Pons (tissue), 1 donor: ENCODE measurements around the gene LRRTM4.

Source experiments
- DNase-seq: peaks from one replicate; pipeline ENCODE4 v3.0.0-alpha.2; 2016; ENCODE audit warnings: low spot score

LRRTM4 gene

GRCh38 chr2:77521931-77522470 lies at the start of gene LRRTM4:
Gene LRRTM4, minus strand, starts transcription at chr2:77522376.
- DNase-seq: peak; percentile 93

GRCh38 chr2:77571545-77571944 lies 49.4 kb upstream of the LRRTM4 start:
- no peak for DNase-seq

DNA sequence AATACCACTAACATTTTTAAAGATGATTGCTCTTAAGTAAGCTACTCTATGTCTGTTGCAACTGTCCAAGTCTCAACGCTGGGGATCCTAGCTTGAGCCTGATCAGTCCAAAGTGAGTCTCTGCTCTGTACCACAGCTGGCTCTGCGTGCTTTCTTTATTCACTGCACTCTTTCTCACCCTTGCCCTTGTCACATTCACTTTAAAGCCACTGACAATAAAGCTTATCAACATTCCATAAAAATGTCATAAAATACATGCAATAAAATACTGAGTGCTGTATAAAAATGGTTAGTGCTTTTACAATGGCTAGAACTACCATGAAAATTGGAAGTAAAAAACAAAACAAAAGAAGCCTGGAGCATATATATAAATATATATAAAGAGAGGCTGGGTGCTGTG lies 45.5 kb upstream of the LRRTM4 start:
- DNase-seq: no peak

- DNase-seq: no peak
Measured at GRCh38 chr2:77566582-77566981, 44.4 kb upstream of the LRRTM4 start.

DNA sequence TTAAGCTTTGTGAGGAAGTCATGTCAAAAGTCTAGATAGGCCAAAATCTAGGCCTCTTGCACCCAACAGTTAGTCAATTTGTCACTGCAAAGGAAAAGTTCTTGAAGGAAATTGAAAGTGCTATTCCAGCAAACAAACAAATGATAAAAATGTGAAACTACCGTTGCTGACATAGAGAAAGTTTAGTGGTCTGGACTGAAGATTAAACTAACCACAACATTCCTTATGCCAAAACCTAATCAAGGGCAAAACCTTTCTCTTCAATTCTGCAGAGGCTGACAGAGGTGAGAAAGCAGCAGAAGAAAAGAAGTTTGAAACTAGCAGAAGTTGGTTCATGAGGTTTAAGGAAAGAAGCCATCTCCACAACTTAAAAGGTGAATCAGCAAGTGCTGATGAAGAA lies 44.0 kb upstream of the LRRTM4 start:
- DNase-seq: no peak

- no peak for DNase-seq
Measured at GRCh38 chr2:77552956-77553355, 30.8 kb upstream of the LRRTM4 start.

DNA sequence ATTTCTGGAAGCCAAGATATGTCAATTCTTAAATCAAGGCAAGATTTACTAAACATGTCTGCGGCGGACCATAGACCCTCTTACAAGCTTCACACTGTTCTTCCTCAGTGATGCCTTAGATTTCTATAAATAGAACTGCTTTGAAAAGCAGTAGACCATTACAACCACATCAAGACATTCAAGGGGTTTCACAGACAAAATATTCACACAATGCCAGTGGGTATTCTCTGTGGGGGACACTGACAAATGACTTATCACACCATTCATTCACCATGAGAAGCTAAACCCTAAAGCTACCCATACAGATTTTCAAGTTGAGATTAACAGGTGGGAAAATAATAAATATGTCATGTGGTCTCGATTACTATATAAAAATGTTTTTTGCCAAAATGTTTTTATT lies 15.9 kb upstream of the LRRTM4 start:
- DNase-seq: no peak

GRCh38 chr2:77522888-77523287 lies 712 bp upstream of the LRRTM4 start:
- no peak for DNase-seq

DNA sequence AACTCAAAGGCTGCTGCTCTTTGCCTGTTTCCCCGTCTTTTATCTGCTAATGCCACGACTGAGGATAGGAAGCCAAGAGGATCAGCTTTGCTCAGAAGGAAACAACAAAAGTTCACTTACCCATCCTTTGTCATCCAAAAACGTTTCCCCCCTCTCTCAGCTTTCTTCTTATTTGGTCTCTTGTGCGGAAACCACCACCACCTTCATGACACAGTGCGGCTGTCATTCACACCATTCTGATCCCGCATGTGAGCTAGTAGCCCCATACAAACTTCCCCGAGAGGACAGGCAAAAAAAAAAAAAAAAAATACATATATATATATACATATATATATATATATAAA lies 656 bp downstream of the LRRTM4 start:
- DNase-seq: peak; percentile 24

DNA sequence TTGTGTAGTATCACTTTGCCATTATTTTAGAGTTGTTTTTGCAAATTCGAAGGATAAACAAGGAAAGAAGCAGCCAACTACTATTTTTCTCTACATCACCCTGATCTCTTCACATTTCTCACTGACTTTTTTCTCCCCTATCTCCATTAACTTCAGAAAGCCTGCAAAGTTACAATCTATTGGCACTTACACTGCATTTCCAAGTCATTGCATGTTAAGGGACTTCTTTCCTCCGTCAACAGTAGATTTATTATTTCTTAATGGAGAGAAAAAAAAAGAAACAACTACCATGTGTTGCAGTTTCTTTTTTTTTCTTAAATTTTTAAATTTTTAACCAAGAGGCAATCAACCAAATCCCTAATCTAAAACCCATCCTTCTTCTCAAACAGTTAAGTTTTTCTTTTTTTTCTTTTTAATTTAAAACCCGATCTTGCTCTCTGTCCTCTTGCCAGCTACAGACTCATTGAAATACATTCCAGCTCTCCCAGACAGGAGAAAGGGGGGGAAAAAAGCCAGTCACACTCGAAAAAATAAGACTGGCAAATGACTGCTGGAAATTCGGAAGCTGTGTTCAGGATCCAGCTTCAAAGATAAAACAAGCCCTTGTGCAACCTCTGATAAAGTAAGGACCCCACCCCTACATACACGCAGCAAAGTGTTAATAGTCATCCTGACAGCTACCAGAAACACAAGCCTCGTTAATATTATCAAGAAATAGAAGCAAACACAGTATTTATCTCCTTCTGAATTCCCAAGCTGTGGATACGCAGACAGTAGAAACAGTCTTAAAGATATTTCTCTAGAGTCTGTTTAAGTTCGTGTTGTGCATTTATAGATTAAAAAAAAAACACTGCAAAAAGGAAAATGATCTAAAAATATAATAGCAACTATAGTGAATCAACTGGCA lies 1.3 kb downstream of the LRRTM4 start:
- DNase-seq: peak; percentile 44

DNA sequence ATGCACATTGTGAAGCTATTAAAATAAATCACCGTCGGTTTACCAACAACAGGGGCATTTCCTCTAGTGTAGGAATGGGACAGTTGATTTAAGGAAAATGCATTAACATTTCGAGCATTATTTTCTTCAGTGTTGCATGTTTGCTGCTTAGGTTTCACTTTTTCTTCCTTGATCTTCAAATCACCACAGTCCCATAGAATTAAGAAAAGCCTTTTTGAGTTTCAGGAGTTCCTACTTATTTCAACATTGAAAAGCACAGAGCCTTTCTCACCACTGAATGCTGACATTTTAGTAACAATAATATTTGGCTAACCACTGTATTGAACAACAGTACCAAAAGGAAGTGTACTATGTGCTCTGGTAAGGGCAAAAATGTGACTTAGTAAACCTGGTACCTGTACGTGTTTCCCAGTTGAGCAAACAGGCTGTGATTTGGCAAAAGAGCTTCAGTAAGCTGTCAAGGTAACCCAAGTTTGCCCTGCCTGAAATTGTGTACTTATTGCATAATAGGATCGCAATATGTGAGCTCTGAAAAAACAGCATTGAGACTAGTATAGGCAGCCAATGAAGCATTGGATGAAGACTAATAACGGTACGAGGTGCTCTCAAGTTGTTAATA lies 2.2 kb downstream of the LRRTM4 start:
- peak; percentile 28 for DNase-seq

DNA sequence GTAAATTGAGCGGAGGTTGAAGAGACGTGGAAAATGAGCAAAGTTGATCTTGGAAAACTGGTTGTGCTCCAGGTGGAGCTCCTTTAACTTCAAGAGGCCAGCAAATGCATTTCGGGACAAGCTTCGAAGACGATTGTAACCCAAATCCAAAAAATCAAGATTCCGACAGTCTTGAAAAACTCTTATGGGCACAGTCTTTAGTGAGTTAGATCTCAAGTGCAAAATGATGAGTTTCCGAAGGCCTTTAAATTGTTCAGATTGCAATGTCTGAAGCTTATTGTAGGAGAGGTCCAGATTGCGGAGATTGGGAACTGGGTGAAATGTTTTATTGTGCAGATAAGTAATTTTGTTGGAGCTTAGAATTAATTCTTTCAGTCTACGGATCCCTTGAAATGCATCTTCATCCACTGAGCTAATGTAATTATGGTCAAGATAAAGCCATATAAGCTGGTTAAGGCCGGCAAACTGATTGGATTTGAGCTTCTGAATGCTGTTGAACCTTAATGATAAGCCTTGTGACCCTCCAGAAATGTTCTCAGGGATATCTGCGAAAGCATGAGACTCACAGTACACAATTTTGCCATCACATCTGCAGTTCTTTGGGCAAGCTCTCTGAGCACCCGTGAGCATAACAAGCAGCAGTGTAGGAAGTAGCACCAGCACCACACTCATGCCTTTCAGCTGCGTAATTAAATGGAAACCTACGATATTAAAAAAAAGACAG lies 2.9 kb downstream of the LRRTM4 start:
- peak; percentile 56 for DNase-seq

GRCh38 chr2:77518311-77518710 lies 3.9 kb downstream of the LRRTM4 start:
- DNase-seq: no peak

DNA sequence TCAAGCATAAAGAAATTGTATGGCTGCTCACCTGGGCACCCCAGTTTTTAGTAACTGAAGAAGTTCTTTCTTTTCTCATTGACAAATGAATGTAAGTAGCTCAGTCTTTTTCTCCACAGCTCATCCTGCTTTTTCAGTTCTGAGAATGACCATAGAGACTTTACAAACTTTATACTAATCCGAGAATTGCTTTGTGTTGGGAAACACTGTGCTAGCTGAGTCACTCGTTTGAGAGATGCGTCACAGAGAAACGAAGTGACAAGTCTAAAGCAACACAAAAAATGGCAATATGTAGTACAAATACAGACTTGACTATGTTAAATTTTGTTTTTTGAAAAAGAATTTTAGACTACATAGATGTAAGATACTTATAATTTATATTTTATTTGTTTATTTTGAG lies 9.0 kb downstream of the LRRTM4 start:
- peak; percentile 18 for DNase-seq

- no peak for DNase-seq
Measured at GRCh38 chr2:77512507-77512906, 9.7 kb downstream of the LRRTM4 start.

DNA sequence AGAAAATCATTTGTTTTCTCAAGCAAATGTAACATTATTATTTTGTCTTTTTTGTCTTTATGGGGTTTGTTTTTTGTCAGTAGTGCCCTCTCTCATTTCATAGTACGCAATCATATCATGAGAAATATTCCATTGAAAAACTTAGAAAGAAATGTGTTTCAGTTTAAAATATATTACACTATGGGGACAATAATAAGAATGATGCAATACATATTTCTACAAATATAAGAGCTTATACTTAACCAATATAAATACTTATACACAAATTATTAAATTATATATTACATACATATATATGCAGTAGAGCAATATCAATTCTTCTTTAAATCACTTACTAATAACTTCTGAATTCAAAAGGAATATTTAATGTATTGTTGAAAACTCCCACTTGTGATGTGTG lies 13.7 kb downstream of the LRRTM4 start:
- DNase-seq: no peak

- DNase-seq: no peak
Measured at GRCh38 chr2:77507657-77508056, 14.5 kb downstream of the LRRTM4 start.

- DNase-seq: no peak
Measured at GRCh38 chr2:77488141-77488540, 34.0 kb downstream of the LRRTM4 start.

GRCh38 chr2:77487074-77487803 lies 34.9 kb downstream of the LRRTM4 start:
- no peak for DNase-seq

DNA sequence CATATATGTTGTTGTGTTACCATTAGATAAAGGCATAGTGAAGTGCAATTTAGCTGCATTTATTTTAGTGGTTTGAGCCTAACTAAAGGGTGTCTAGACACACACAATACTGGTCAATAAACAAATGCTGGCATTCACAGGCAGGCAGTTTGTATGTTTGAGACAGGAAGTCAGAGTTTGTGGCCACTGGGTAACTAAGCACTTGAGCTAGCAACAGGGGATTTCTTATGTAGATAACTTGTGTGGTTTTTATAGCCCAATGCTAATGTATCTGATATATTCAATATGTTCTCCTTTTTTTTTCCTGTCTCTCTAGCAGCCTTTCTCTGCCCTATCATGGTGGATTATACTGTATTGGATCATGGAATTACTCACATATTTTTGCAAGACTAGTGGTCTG lies 38.1 kb downstream of the LRRTM4 start:
- no peak for DNase-seq

- peak; percentile 20 for DNase-seq
Measured at GRCh38 chr2:77479895-77480294, 42.3 kb downstream of the LRRTM4 start.

DNA sequence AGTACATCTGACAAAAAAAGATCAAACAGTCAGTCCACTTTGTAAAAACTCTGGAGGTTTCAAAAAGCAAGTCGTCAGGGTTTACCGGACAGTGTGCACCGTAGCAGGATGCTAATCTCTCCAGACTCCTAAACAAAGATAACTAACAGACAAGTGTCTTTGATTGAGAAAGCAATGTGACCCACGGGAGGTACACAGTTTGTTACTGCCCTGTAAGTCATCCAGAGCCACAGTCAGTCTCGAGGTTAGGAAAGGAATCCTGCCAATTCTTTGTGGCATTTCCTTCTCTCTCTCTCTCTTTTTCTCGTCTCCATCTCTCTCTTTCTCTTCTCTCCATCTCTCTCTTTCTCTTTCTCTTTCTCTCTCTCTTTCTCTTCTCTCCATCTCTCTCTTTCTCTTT lies 42.8 kb downstream of the LRRTM4 start:
- DNase-seq: peak; percentile 17
